Measurements from ENCODE around the gene UTF1. TPM values are rescaled to one million over a fixed set of nuclear protein-coding genes. Genes with fewer than 3 reads are reported as not detected.
A peak's percentile ranks its signal among the peaks of the same experiment; 100 is the strongest.

UTF1 gene
- total RNA-seq, 3 donors from 2014 or later, result not detected

DNA sequence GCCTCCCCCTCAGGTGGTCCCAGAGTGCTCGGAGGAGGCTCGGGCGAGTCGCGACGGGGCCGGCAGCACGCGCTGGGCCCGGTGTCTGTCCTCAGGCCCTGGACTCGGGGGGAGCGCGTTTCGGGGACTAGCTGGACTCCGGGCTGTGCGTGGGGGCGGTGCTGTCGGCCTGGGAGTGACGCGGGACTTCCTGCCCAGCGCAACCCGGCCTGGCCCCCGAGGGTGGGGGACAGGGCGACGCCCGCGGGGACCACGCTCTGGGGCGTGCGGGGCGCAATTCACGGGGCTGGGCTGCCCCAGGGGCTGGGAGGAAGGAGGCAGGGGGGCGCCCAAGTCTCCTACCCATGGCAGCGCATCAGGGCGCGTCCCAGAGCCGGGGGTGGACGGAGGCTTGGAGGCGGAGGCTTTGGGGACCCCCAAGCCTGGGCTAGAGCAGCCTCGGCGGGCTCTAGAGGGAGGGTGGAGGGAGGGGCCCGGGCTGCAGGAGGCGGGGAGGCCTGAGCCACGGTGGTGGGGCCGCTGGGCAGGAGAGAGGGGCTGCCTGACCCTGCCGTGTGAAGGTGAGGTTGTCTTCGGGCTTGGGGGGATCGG, 5.3 kb downstream of the UTF1 start:
- intact Hi-C loops (cut with DNase I; ENCODE audit: low total_unique reads), result no loop called here
- Histone ChIP-seq H3K4me1 (peaks cover 0 to 6% of the 10 kb centered on the region in 2 donors), H3K4me3 (peak overlapping the region; percentile 8 to 46 (median 34)), H3K27me3 (peaks cover 18 to 96% of the 10 kb centered on the region in 2 donors), H3K27ac (no peak overlapping the region), H3K36me3 (no peaks in the 10 kb centered on the region), H3K9me3 (no peaks in the 10 kb centered on the region)
- no peak for TF ChIP-seq POLR2A (IDR thresholded peaks at IDR 0.05)
- TF ChIP-seq, protein P1, sequence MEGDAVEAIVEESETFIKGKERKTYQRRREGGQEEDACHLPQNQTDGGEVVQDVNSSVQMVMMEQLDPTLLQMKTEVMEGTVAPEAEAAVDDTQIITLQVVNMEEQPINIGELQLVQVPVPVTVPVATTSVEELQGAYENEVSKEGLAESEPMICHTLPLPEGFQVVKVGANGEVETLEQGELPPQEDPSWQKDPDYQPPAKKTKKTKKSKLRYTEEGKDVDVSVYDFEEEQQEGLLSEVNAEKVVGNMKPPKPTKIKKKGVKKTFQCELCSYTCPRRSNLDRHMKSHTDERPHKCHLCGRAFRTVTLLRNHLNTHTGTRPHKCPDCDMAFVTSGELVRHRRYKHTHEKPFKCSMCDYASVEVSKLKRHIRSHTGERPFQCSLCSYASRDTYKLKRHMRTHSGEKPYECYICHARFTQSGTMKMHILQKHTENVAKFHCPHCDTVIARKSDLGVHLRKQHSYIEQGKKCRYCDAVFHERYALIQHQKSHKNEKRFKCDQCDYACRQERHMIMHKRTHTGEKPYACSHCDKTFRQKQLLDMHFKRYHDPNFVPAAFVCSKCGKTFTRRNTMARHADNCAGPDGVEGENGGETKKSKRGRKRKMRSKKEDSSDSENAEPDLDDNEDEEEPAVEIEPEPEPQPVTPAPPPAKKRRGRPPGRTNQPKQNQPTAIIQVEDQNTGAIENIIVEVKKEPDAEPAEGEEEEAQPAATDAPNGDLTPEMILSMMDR (IDR thresholded peaks at IDR 0.05), result no peak
- no peak for TF ChIP-seq POLR2AphosphoS5 (IDR thresholded peaks at IDR 0.05)
- DNase-seq (ENCODE audit: low spot score in 2 of 2), result no peak

DNA sequence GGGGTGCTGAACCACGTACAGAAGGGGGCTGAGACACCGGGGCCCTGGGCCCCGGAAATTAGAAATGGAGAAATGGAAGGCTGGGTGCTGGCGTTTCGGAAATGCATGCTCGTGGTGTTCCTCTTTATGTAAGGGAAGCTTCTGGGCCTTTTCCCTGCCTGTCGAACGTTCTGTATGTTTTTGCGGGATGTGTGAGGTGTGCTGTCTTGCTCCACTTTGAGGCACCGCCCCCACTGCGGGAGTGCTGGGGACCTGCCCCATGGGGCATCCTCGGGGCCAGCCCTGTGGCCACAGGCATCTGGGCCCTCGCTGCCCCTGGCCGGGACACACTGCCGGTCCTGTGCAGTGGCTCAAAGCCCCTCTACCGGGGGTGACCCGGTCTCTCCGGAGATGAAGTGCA, 5.9 kb downstream of the UTF1 start:
- peaks cover 18 to 96% of the 10 kb centered on the region in 2 donors for H3K27me3 ChIP-seq
- peak overlapping the region; percentile 13 to 53 (median 34) for H3K4me3 ChIP-seq
- no peaks in the 10 kb centered on the region for H3K9me3 ChIP-seq
- intact Hi-C loops (cut with DNase I; ENCODE audit: low total_unique reads), result no loop called here
- H3K4me1 ChIP-seq, result peaks cover 0 to 4% of the 10 kb centered on the region in 2 donors
- TF ChIP-seq, protein P1 (IDR thresholded peaks at IDR 0.05), result no peak
- TF ChIP-seq POLR2A (IDR thresholded peaks at IDR 0.05), result no peak
- no peaks in the 10 kb centered on the region for H3K36me3 ChIP-seq
- H3K27ac ChIP-seq, result no peak overlapping the region
- DNase-seq (ENCODE audit: low spot score in 2 of 2), result no peak

DNA sequence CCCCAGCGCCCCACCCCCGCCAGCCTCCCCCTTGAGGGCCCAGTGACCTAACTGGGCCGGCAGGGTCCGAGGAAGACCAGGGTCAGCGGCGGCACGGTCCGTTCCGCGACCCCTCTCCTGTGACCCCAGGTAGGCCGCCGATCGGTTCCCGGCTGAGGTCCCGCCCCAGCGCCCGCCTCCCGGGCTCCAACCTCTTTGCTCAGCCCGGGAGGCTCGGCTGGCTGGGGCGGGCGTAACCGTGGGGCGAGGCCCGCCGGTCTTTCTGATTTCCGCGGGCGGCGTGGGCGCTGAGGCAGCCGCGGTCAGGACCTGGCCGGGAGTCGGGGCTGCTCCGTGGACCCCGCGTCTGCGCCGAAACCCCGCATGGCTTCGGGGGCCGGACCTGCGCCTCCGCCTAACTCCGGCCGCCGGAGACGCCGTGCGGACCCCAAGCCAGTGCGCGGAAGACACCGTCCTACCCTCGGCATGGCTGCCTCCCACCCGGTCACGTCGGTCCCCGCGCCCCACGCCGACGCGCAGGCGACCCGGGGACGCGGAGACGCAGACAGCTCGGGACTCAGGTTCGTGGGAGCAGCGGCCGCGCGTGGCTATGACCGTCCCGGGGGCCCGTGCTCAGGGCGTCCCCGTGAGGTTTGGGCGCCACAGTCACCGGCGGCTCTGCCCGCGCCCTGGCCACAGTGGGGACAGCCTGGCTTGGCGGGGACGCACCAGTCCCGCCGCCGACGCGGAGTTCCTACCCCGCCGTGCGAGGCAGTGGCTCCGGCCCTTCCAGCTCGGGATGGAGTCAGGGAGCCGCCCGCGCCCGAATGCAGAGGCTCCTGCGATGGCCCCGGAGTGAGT, 6.6 kb downstream of the UTF1 start:
- Histone ChIP-seq H3K4me3 (peak overlapping the region; percentile 13 to 53 (median 34)), H3K27ac (no peak overlapping the region), H3K36me3 (no peaks in the 10 kb centered on the region), H3K27me3 (peaks cover 18 to 95% of the 10 kb centered on the region in 2 donors), H3K9me3 (no peaks in the 10 kb centered on the region), H3K4me1 (peaks cover 0 to 4% of the 10 kb centered on the region in 2 donors)
- TF ChIP-seq POLR2A (IDR thresholded peaks at IDR 0.05) (no peak), POLR2AphosphoS5 (IDR thresholded peaks at IDR 0.05) (no peak)
- TF ChIP-seq, protein P1 (IDR thresholded peaks at IDR 0.05), result no peak
- intact Hi-C loops (cut with DNase I; ENCODE audit: low total_unique reads), result no loop called here
- no peak for DNase-seq (ENCODE audit: low spot score in 2 of 2)

DNA sequence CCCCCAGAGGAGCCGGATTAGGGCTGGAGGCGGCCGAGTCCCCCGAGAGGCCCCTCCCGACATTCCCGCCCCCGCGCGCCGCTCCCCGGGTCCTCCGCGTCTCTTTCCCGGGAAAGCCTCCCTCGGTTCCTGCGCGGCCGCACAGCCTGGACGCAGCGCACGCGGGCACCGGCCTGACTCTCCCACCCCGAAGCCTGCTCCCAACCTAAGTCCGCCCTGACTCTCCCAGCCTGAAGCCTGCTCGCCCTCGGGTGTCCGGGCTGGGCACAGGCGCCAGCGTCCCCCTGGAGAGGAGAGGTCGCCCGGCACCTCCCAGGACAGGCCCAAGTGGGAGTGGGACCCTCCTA, 7.2 kb downstream of the UTF1 start:
- Histone ChIP-seq H3K4me3 (peak overlapping the region; percentile 13 to 53 (median 34)), H3K27ac (no peak overlapping the region), H3K4me1 (peaks cover 0 to 4% of the 10 kb centered on the region in 2 donors), H3K9me3 (no peaks in the 10 kb centered on the region), H3K27me3 (peaks cover 18 to 95% of the 10 kb centered on the region in 2 donors), H3K36me3 (no peaks in the 10 kb centered on the region)
- no peak for DNase-seq (ENCODE audit: low spot score in 2 of 2)
- TF ChIP-seq POLR2AphosphoS5 (IDR thresholded peaks at IDR 0.05) (no peak), POLR2A (IDR thresholded peaks at IDR 0.05) (no peak)
- TF ChIP-seq, protein P1 (IDR thresholded peaks at IDR 0.05), result no peak
- intact Hi-C loops (cut with DNase I; ENCODE audit: low total_unique reads), result no loop called here
